CD1c-positive myeloid dendritic cell (primary cell): Measurements from ENCODE around the gene FZR1.
A peak's percentile ranks its signal among the peaks of the same experiment; 100 is the strongest.
"Not testable (repeated sequence)": the region's sequence is repeated elsewhere in the genome, so short reads cannot be mapped to it uniquely, and the experiment has no call there.

Experiments used
- DNase-seq: peaks from one replicate; pipeline ENCODE4 v3.0.0-alpha.2; 2016; ENCODE audit errors: extremely low spot score

The FZR1 gene

GRCh38 chr19:3496392-3497273 lies 9.5 kb upstream of the FZR1 start:
- DNase-seq, result no peak

GRCh38 chr19:3497757-3498520 lies 8.2 kb upstream of the FZR1 start:
- no peak for DNase-seq

GRCh38 chr19:3499738-3500428 lies 6.2 kb upstream of the FZR1 start:
- DNase-seq, result no peak

DNA sequence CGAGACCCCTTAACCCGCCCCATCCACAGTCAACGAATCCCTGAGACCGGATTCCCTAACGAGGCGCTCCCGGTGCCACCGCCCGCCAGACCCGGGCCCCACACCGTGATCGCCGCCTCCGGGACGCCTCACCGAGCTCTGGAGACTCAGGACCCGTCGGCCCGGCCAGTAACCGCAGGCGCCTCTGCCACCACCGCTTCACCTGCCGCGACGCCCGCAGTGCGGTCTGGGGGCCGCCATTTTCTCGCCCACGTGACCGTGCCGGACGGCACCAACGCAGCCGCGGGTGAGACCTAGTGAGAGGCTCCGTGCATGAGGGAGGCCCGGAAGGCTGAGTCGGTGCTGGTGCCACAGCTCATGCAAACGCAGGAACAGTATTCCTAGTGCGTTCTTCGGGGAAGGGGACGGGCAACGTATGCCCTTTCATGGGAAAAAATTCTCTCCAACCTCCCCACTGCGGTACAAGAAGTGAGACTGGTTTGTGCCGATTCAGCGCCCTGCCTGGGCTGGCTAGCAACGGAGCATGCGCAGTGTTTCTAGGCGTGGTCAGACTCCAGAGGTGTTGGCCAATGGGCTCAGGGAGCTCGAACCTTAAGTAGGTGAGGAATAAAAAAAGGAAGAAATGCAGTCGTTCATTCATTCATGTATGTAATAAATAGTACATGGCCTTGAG lies 5.5 kb upstream of the FZR1 start, which contains the start of gene DOHH:
Gene DOHH (minus strand): TSS at position 246 of the 673 bp plus-strand sequence. CDS start 3,860 bp downstream, outside the sequence.
- DNase-seq, result peak; percentile 98

- no peak for DNase-seq
Observed at GRCh38 chr19:3501780-3502179, 4.3 kb upstream of the FZR1 start.

- no peak for DNase-seq
Observed at GRCh38 chr19:3503036-3503572, 3.0 kb upstream of the FZR1 start.

- DNase-seq, result no peak
Observed at GRCh38 chr19:3504735-3505134, 1.4 kb upstream of the FZR1 start.

- peak; percentile 24 for DNase-seq
Observed at GRCh38 chr19:3506384-3507340, 551 bp downstream of the FZR1 start.

GRCh38 chr19:3507371-3508120 lies 1.4 kb downstream of the FZR1 start:
- DNase-seq, result no peak

- DNase-seq, result not testable (repeated sequence)
Observed at GRCh38 chr19:3508121-3508661, 2.1 kb downstream of the FZR1 start.

GRCh38 chr19:3508771-3509535 lies 2.8 kb downstream of the FZR1 start:
- no peak for DNase-seq

- no peak for DNase-seq
Observed at GRCh38 chr19:3509566-3509989, 3.5 kb downstream of the FZR1 start.

- DNase-seq, result no peak
Observed at GRCh38 chr19:3510727-3511126, 4.6 kb downstream of the FZR1 start.

- no peak for DNase-seq
Observed at GRCh38 chr19:3511506-3512251, 5.6 kb downstream of the FZR1 start.

DNA sequence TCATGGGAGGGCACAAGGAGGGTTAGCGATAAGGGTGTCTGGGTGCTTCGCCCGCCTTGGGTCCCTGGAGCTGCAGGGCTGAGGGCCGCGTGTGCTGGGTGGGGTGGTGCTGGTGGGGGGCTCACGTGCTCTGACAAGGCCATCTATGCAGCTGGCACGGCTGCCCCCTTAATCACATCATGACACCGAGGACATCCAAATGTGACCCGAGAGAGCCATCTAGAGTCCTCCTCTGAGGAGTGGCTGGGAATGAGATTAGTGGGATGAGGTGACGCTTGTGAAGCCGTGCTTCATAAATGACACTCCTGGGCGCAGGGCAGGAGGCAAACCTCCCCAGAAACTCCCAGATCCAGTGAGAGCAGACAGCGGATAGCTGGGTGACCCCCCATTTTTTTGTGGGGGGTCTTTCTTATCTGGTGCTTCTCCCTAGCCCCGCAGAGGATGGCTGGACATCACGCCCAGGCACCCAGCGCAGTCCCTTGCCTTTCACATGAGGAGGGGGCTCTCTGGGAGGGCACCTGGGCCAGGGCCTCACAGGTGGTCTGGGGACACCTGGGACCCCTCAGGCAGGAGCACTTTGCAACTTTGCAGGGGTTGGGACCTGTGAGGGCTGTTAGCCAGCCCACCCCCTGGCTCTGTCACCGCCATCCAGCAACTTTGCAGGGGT lies 6.6 kb downstream of the FZR1 start:
- DNase-seq, result no peak

- DNase-seq, result no peak
Observed at GRCh38 chr19:3513229-3514140, 7.4 kb downstream of the FZR1 start.
